Hepatocyte (in vitro differentiated cells): Measurements from ENCODE around the gene BCL11A. TPM values are rescaled to one million over a fixed set of nuclear protein-coding genes. Genes with fewer than 3 reads are reported as not detected.
"Not testable (repeated sequence)": the region's sequence is repeated elsewhere in the genome, so short reads cannot be mapped to it uniquely, and the experiment has no call there.

ENCODE experiments used
- DNase-seq: peaks from one replicate; pipeline ENCODE4 v3.0.0-alpha.2; 2016; ENCODE audit warnings: low spot score
- H2AFZ ChIP-seq: fragments of 200-600 bp; sonication (generic); 2 replicates; pipeline ENCODE4 v1.6.0; 2016; ENCODE audit warnings: antibody characterized with exemption, mild to moderate bottlenecking
- H3K27ac ChIP-seq: fragments of 200-600 bp; sonication (generic); 2 replicates; pipeline ENCODE4 v1.5.1; 2016; ENCODE audit warnings: mild to moderate bottlenecking
- H3K27me3 ChIP-seq: fragments of 200-600 bp; sonication (generic); 2 replicates; pipeline ENCODE4 v1.6.1; 2016
- H3K36me3 ChIP-seq: fragments of 200-600 bp; sonication (generic); replicated peaks from 2 replicates; pipeline ENCODE4 v1.5.1; 2016; ENCODE audit warnings: low read depth; ENCODE audit not compliant: insufficient read depth
- H3K4me1 ChIP-seq: fragments of 200-600 bp; sonication (generic); 2 replicates; pipeline ENCODE4 v1.5.1; 2016; ENCODE audit warnings: mild to moderate bottlenecking, moderate library complexity; ENCODE audit not compliant: insufficient read depth
- H3K4me2 ChIP-seq: fragments of 200-600 bp; sonication (generic); 2 replicates; pipeline ENCODE4 v1.6.0; 2016
- H3K4me3 ChIP-seq: fragments of 200-600 bp; sonication (generic); 2 replicates; pipeline ENCODE4 v1.5.1; 2016; ENCODE audit warnings: mild to moderate bottlenecking
- H3K79me2 ChIP-seq: fragments of 200-600 bp; sonication (generic); 2 replicates; pipeline ENCODE4 v1.6.0; 2017; ENCODE audit warnings: mild to moderate bottlenecking
- H3K9me2 ChIP-seq: fragments of 200-600 bp; sonication (generic); replicated peaks from 2 replicates; pipeline ENCODE4 v1.6.0; 2017; ENCODE audit warnings: mild to moderate bottlenecking; ENCODE audit not compliant: insufficient read depth
- H3K9me3 ChIP-seq: fragments of 200-600 bp; sonication (generic); 2 replicates; pipeline ENCODE4 v1.5.1; 2016; ENCODE audit warnings: low read depth, mild to moderate bottlenecking
- H4K20me1 ChIP-seq: fragments of 200-600 bp; sonication (generic); 2 replicates; pipeline ENCODE4 v1.6.0; 2016; ENCODE audit warnings: mild to moderate bottlenecking; ENCODE audit not compliant: insufficient read depth, poor library complexity, severe bottlenecking
- CTCF ChIP-seq: fragments of 200-600 bp; sonication (generic); IDR thresholded peaks from 2 replicates; pipeline ENCODE4 v1.5.1; 2016; ENCODE audit warnings: antibody characterized with exemption, mild to moderate bottlenecking; ENCODE audit not compliant: poor library complexity
- EZH2 ChIP-seq: fragments of 200-600 bp; sonication (generic); IDR thresholded peaks from 2 replicates; pipeline ENCODE4 v1.6.1; 2016; ENCODE audit warnings: antibody characterized with exemption, mild to moderate bottlenecking, borderline replicate concordance
- EZH2phosphoT487 ChIP-seq: fragments of 200-600 bp; sonication (generic); IDR thresholded peaks from one replicate; pipeline ENCODE4 v1.6.1; 2018; ENCODE audit warnings: antibody characterized with exemption, mild to moderate bottlenecking, low read depth, moderate library complexity; ENCODE audit not compliant: unreplicated experiment, severe bottlenecking
- WGBS: methylation state at CpG from one replicate; pipeline ENCODE4 v1.1.6; 2016; ENCODE audit warnings: low lambda C conversion rate; ENCODE audit errors: missing lambda C conversion rate; 5-methylcytosine and 5-hydroxymethylcytosine counted together
- polyA plus RNA-seq: library from polyadenylated mRNA; unstranded; fragments of >200 nt; fragmentation: Nextera tagmentation; extraction: Ambion mirVana; gene quantifications from 2 replicates; pipeline ENCODE4 v1.2.1, GENCODE V29; 2016
- total RNA-seq: library from RNA; depleted of rRNA; stranded (reverse); fragments of >200 nt; gene quantifications from 2 replicates; pipeline ENCODE4 v1.2.3, GENCODE V29; 2014

Gene BCL11A
- total and polyA plus RNA-seq, 2 experiments from 2014 or later = 14.4 to 22.6 TPM

DNA sequence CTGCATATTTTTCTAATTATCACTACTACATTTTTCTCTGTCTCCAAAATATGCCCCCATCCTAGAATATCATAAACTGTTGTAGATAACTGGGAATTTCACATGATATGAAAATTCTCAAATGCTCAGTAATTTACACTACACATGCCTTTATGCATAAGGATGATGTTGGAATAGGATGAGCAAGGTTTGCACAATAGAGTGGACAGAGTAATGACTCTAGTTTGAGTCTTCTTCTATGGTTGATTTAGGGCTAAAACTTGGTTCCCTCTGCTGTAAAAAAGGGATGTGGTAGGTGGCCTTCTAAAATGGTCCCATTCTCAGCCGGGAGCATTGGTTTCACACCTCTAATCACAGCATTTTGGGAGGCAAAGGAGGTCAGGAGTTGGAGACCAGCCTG lies 129.9 kb downstream of the BCL11A start:
- Histone ChIP-seq H3K27ac (no peak overlapping the region), H3K79me2 (no peaks in the 10 kb centered on the region), H3K4me2 (no peak overlapping the region), H3K4me3 (no peak overlapping the region), H3K9me2 (no peaks in the 10 kb centered on the region), H3K36me3 (no peaks in the 10 kb centered on the region), H3K9me3 (no peaks in the 10 kb centered on the region), H3K4me1 (no peaks in the 10 kb centered on the region), H4K20me1 (no peaks in the 10 kb centered on the region), H3K27me3 (no peaks in the 10 kb centered on the region), H2AFZ (no peak overlapping the region)
- WGBS = 88% methylated on average over 1 of the region's 1 CpG
- TF ChIP-seq EZH2 (no peak), EZH2phosphoT487 (no peak), CTCF (no peak)
- no peak for DNase-seq

DNA sequence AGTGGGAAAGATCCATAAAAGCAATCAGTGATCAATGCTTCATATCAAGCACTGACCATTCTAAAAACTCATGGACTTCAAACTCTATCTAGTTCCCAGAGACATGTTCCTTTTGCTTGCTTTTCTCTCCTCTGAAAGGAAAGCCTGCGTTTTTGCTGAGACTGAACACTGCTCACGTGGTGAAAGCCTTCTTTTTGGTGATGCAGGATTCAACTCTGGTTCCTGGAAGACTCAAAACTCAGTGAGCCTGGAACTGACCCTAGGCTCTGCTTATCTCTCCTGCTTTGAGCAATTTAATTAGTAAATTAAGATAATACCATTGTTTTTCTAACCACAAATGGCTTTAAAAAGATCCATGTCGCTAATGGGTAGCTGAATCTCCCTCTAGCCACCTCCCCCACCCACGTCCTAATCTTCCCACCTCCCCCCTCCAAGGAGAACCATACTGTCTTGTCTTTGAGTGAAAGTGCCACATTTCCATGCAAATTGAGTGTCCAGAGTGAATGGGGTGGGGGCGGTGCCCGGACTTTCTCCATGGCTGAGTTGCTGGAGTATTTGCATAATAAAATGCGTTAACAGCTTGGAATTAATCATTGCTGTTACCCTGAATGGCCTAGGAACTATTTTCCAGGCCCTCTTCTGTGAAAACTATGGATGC lies 130.5 kb downstream of the BCL11A start:
- Histone ChIP-seq H3K79me2 (no peaks in the 10 kb centered on the region), H3K4me1 (no peaks in the 10 kb centered on the region), H3K27me3 (no peaks in the 10 kb centered on the region), H3K9me3 (no peaks in the 10 kb centered on the region), H4K20me1 (no peaks in the 10 kb centered on the region), H3K4me3 (no peak overlapping the region), H3K4me2 (no peak overlapping the region), H3K9me2 (no peaks in the 10 kb centered on the region), H2AFZ (no peak overlapping the region), H3K36me3 (no peaks in the 10 kb centered on the region), H3K27ac (no peak overlapping the region)
- DNase-seq = no peak
- WGBS = 45% methylated on average over 7 of the region's 7 CpGs
- no peak for TF ChIP-seq EZH2
- no peak for TF ChIP-seq CTCF
- no peak for TF ChIP-seq EZH2phosphoT487

GRCh38 chr2:60417210-60417609 lies 136.2 kb downstream of the BCL11A start:
- not testable (repeated sequence) for H3K4me3 ChIP-seq, H2AFZ ChIP-seq, DNase-seq, H3K79me2 ChIP-seq, H3K27me3 ChIP-seq, H3K4me2 ChIP-seq, H3K27ac ChIP-seq, H3K9me3 ChIP-seq, H3K9me2 ChIP-seq, H3K4me1 ChIP-seq, H3K36me3 ChIP-seq, H4K20me1 ChIP-seq
- 87% methylated on average over 1 of the region's 1 CpG for WGBS

DNA sequence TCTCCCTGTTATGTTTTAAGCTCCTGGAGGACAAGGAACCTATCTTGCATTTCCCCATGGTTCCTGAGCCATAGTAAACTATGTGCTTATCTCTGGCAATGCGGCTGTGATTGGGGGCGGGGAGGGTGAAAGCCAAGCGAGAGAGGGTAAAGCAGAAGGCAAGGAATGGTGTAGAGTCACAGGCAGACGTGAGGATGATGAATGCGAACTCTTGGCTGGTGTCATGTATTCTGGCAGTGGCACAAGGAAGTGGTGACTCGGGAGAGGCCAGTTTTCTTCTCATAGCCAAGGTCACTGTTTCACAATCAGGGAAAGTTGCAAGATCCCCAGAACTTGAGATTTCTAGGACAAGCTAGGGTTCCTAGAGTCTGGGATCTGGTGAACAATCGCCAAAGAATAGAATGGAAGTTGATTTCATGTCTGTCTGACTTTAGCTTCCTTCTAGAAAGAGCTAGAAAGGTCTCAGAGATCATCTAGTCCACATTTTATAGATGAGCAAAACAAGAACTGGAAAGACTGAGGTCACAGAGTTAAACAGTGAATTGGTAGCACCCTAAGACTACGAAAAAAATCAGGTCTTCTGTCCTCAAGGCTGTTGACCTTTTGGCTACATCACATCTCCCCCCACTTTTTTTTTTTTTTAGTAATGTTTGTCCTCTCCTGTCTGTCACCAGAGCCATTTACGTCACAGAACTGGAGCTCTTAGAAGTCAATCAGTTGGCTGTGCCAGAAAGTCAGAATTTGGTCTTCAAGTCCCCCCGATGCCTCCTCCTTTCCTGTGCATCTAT lies 137.0 kb downstream of the BCL11A start:
- peak; percentile 43 for DNase-seq
- 56% methylated on average over 10 of the region's 10 CpGs for WGBS
- H3K4me2 ChIP-seq = peak overlapping the region; percentile 15

More for the DNA sequence above, 137.0 kb downstream of the BCL11A start:
- no peaks in the 10 kb centered on the region for H3K79me2 ChIP-seq
- H2AFZ ChIP-seq = no peak overlapping the region
- TF ChIP-seq CTCF (no peak), EZH2 (no peak), EZH2phosphoT487 (no peak)
- H3K9me2 ChIP-seq = no peaks in the 10 kb centered on the region
- H3K4me3 ChIP-seq = no peak overlapping the region
- H3K27me3 ChIP-seq = no peaks in the 10 kb centered on the region
- H4K20me1 ChIP-seq = no peaks in the 10 kb centered on the region
- no peaks in the 10 kb centered on the region for H3K36me3 ChIP-seq
- H3K9me3 ChIP-seq = no peaks in the 10 kb centered on the region
- peaks cover 8% of the 10 kb centered on the region for H3K4me1 ChIP-seq
- H3K27ac ChIP-seq = no peak overlapping the region
